ENCODE measurements around the gene CUL9.

GRCh38 chr6:43150051-43150751 lies 31.8 kb upstream of the CUL9 start:
- TF ChIP-seq POLR2A (IDR thresholded peaks at IDR 0.05): no peak
- TF ChIP-seq CTCF (IDR thresholded peaks at IDR 0.05): no peak
- TF ChIP-seq POLR2AphosphoS5 (IDR thresholded peaks at IDR 0.05): no peak
